Left cardiac atrium (tissue), 4 donors: ENCODE measurements around the gene CD2AP. TPM values are rescaled to one million over a fixed set of nuclear protein-coding genes. Genes with fewer than 3 reads are reported as not detected.
"Not testable (repeated sequence)": the region's sequence is repeated elsewhere in the genome, so short reads cannot be mapped to it uniquely, and the experiment has no call there.

ENCODE experiments used
- ATAC-seq, 2 donors: fragments of 200-7000 bp; cut with Tn5 transposase; one replicate each; pipeline ENCODE4 v1.9.1; 2020; ENCODE audit warnings: mild to moderate bottlenecking in 2 of 2, moderate library complexity in 2 of 2
- DNase-seq: peaks from one replicate; pipeline ENCODE4 v3.0.0-alpha.2; 2020
- intact Hi-C, 2 donors: fragments of 100-400 bp; cut with DNase I; formaldehyde crosslinking; loops; one replicate each; pipeline versions ENCODE4 v1.14.1 to v1.15.1; 2022 to 2023
- total RNA-seq, 2 donors: library from RNA; stranded (reverse); fragmentation: NEBNext Ultra II Directional; extraction: Animal tissue kit (Norgen Biotek cat#: 25700); gene quantifications; one replicate each; pipeline ENCODE4 v1.2.1, GENCODE V29; 2021
- donor health status: DM: no; HTN: yes; CAD: no.
- donor health status: DM: no; HTN: yes; CAD: no; lungs with severe emphysema.
- donor health status: DM: yes; HTN: yes; CAD: no.
- donor health status: Dilated cardiomyopathy.

CD2AP gene
- total RNA-seq, 2 donors from 2014 or later: 12.5 to 16.7 TPM

- intact Hi-C loops: no loop called here
- no peak for DNase-seq
- no peak for ATAC-seq
These were observed 121.9 kb downstream of the CD2AP start for GRCh38 chr6:47599512-47599911.

GRCh38 chr6:47603227-47603626 lies 125.6 kb downstream of the CD2AP start:
- no peak for DNase-seq
- intact Hi-C loops: no loop called here

GRCh38 chr6:47603995-47604394 lies 126.4 kb downstream of the CD2AP start:
- no peak for ATAC-seq
- intact Hi-C loops: no loop called here
- DNase-seq: no peak

More at GRCh38 chr6:47603227-47603626, 125.6 kb downstream of the CD2AP start:
- ATAC-seq: no peak

- DNase-seq (no peak), ATAC-seq (no peak)
- intact Hi-C loops: no loop called here
These were observed 144.4 kb downstream of the CD2AP start for GRCh38 chr6:47621838-47622449.

- intact Hi-C loops: no loop called here
- ATAC-seq: no peak
- no peak for DNase-seq
These were observed 149.2 kb downstream of the CD2AP start for GRCh38 chr6:47626782-47627181.

- ATAC-seq (no peak), DNase-seq (no peak)
- intact Hi-C loops: no loop called here
These were observed 151.1 kb downstream of the CD2AP start for GRCh38 chr6:47628448-47629272.

GRCh38 chr6:47629954-47630353 lies 152.4 kb downstream of the CD2AP start:
- DNase-seq (no peak), ATAC-seq (no peak)
- intact Hi-C loops: loop anchor here in 1 of 2 donors (5.0 kb wide), 1 partner anchor 152 kb away; the partner anchor contains the start of gene OPN5

- intact Hi-C loops: loop anchor here in 1 of 2 donors (5.0 kb wide), 1 partner anchor 152 kb away; the partner anchor contains the start of gene OPN5
- ATAC-seq (no peak), DNase-seq (no peak)
These were observed 153.0 kb downstream of the CD2AP start for GRCh38 chr6:47630587-47630986.

- ATAC-seq (peak; percentile 74 to 85), DNase-seq (no peak)
- intact Hi-C loops: loop anchor here (1.0 to 5.0 kb wide), 3 partner anchors 103 to 151 kb away; partner anchors contain the start of gene OPN5 (in 1 of the 2)
These were observed 153.7 kb downstream of the CD2AP start for GRCh38 chr6:47631269-47631772.

GRCh38 chr6:47631797-47632196 lies 154.2 kb downstream of the CD2AP start:
- DNase-seq (no peak), ATAC-seq (peak in 1 of 2 donors; percentile 21)
- intact Hi-C loops: loop anchor here (1.0 to 5.0 kb wide), 3 partner anchors 103 to 151 kb away; partner anchors contain the start of gene OPN5 (in 1 of the 2)

- intact Hi-C loops: loop anchor here in 1 of 2 donors (5.0 kb wide), 1 partner anchor 149 kb away; the partner anchor contains the start of gene OPN5
- ATAC-seq: peak in 1 of 2 donors; percentile 62
- no peak for DNase-seq
These were observed 155.6 kb downstream of the CD2AP start for GRCh38 chr6:47633141-47633540.

- no peak for DNase-seq
- intact Hi-C loops: loop anchor here in 1 of 2 donors (5.0 kb wide), 1 partner anchor 148 kb away; the partner anchor contains the start of gene OPN5
- ATAC-seq: no peak
These were observed 156.8 kb downstream of the CD2AP start for GRCh38 chr6:47634210-47635047.

GRCh38 chr6:47646689-47647088 lies 169.1 kb downstream of the CD2AP start:
- DNase-seq (no peak), ATAC-seq (no peak)
- intact Hi-C loops: no loop called here

GRCh38 chr6:47647188-47647587 lies 169.6 kb downstream of the CD2AP start:
- DNase-seq (no peak), ATAC-seq (no peak)
- intact Hi-C loops: no loop called here

GRCh38 chr6:47647626-47648025 lies 170.0 kb downstream of the CD2AP start:
- intact Hi-C loops, DNase-seq, ATAC-seq: not testable (repeated sequence)

- ATAC-seq: no peak
- intact Hi-C loops: no loop called here
- no peak for DNase-seq
These were observed 170.4 kb downstream of the CD2AP start for GRCh38 chr6:47648031-47648430.

GRCh38 chr6:47650553-47651432 lies 173.2 kb downstream of the CD2AP start:
- DNase-seq (no peak), ATAC-seq (peak in 1 of 2 donors; percentile 34)
- intact Hi-C loops: no loop called here

GRCh38 chr6:47651505-47651944 lies 173.9 kb downstream of the CD2AP start:
- no peak for DNase-seq
- ATAC-seq: peak; percentile 27 to 75
- intact Hi-C loops: no loop called here
